Colonic mucosa (tissue), 4 donors: ENCODE measurements around the gene TSPAN5. TPM values are rescaled to one million over a fixed set of nuclear protein-coding genes. Genes with fewer than 3 reads are reported as not detected.
A peak's percentile ranks its signal among the peaks of the same experiment; 100 is the strongest.

Experiments used
- DNase-seq: peaks from one replicate; pipeline ENCODE4 v3.0.0-alpha.2; 2020
- H3K27ac ChIP-seq: fragments of 200-600 bp; one replicate; pipeline ENCODE4 v1.8.0; 2021
- H3K27me3 ChIP-seq: fragments of 200-600 bp; one replicate; pipeline ENCODE4 v1.8.0; 2021
- H3K36me3 ChIP-seq: fragments of 200-600 bp; one replicate; pipeline ENCODE4 v1.8.0; 2021
- H3K4me1 ChIP-seq: fragments of 200-600 bp; one replicate; pipeline ENCODE4 v1.8.0; 2021; ENCODE audit warnings: mild to moderate bottlenecking
- H3K4me3 ChIP-seq: fragments of 200-600 bp; one replicate; pipeline ENCODE4 v1.8.0; 2021
- H3K9ac ChIP-seq, 2 donors: one replicate each; pipeline ENCODE4 v1.7.0; 2013; ENCODE audit warnings: control low read depth in 2 of 2, low read depth in 2 of 2, low read length in 2 of 2
- H3K9me3 ChIP-seq: fragments of 200-600 bp; one replicate; pipeline ENCODE4 v1.8.0; 2021
- CTCF ChIP-seq: fragments of 200-600 bp; IDR thresholded peaks from one replicate; pipeline ENCODE4 v1.8.0; 2022; ENCODE audit warnings: antibody characterized with exemption, mild to moderate bottlenecking
- intact Hi-C: fragments of 100-400 bp; cut with DNase I; formaldehyde crosslinking; loops from one replicate; pipeline ENCODE4 v1.14.1; 2022
- total RNA-seq, 2 donors: library from RNA; stranded (reverse); fragmentation: NEBNext Ultra II Directional in 1 of 2; extraction: Animal tissue kit (Norgen Biotek cat#: 25700) in 1 of 2; gene quantifications; one replicate each; pipeline ENCODE4 v1.2.1, GENCODE V29; 2021
- donor health status: healthy.
- donor health status: DM: no; HTN: no; CAD: no.
- donor health status: DM: no; HTN: no; CAD: no.

The TSPAN5 gene
- total RNA-seq, 2 donors from 2014 or later, result 5.3 to 5.6 TPM

DNA sequence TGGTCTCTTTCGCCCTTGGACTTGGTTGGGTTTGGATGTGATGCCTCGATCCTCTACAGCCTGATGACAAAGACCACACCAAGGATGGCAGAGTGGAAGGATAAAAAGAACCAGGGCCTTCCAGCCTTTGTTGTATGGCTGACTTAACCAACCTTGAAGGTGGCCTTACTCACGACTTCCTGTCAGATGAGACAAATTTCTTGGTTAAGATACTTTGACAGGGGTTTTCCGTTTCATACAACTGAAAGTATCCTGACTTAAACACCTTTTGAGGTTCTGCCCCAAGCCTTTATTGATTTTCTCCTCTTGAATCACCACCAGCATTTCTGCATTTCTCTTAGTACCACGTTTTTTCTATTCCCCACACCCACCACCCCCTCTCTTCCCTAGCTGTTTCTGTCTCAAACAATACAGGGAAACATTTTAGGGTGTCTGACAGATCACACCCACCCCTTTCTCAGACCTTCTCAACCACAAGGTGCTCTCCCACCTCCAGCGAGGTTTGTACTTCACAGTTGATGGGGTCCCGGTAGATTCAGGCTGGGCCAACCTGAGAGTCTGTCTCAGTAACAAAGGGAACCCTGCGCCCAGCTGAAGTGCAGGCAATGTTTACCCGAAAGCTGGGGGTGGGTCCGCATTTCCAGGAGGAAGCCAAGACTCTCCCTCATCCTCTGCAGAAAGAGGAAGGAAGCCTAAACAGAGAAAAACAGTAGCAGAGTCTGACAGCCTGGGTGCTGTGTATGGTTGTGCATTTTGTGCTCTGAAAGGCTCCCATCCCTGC is 5.0 kb upstream of the TSPAN5 start:
- Histone ChIP-seq H3K27ac (peak overlapping the region; percentile 54), H3K4me3 (no peak overlapping the region), H3K9ac (no peak overlapping the region), H3K4me1 (no peaks in the 10 kb centered on the region), H3K36me3 (no peaks in the 10 kb centered on the region), H3K27me3 (no peaks in the 10 kb centered on the region), H3K9me3 (no peaks in the 10 kb centered on the region)
- intact Hi-C loops, result no loop called here
- no peak for DNase-seq
- TF ChIP-seq CTCF, result no peak

DNA sequence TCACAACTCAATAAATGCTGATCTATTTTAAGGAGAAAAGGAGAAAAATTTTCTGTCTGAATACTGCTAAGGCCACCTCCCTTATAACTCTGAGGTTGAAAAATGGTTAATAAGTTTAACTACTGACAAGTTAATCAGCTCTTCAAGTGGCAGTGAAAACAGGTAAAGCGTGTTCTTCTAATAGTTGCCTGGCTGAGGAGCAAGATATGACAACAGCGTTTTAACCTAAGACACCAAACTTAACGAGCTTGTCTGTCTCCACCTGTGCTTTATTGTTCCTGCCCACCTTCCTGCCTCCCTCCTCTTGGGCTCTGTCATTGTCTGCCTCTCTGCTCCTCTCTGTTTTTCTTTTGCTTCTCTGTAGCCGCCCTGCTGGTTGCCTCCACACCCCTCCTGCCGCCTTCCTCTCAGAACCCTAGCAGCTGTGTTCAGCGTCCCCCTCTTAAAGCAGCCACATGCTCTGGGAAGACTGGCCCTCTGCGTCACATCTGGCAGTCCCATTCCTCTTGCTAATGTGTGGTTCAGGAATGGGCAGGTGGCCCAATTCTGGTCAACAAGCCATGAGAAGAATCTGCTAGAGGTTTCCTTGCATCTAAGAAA is 4.3 kb upstream of the TSPAN5 start:
- intact Hi-C loops, result no loop called here
- H3K27me3 ChIP-seq, result no peaks in the 10 kb centered on the region
- H3K4me3 ChIP-seq, result no peak overlapping the region
- DNase-seq, result no peak
- H3K27ac ChIP-seq, result peak overlapping the region; percentile 54
- H3K9ac ChIP-seq, result no peak overlapping the region
- TF ChIP-seq CTCF, result no peak
- no peaks in the 10 kb centered on the region for H3K9me3 ChIP-seq
- H3K36me3 ChIP-seq, result no peaks in the 10 kb centered on the region
- H3K4me1 ChIP-seq, result no peaks in the 10 kb centered on the region

DNA sequence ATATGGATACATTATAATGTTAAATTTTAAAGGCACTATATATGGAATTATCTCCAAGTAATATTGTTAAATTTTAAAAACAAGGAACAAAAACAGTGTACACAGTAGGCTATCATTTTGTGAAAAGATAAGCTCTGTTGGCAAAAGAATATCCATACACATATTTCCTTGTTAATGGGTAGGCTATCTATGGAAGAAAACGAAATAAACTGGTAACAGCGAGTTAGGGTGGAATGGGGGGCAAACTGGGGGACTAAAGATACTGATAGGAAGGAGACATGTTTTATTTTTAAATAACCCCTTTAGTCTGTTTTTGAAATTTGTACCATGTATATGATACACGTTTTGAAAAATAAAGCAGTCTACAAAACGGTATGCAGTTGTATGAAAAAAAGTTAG is 3.6 kb upstream of the TSPAN5 start:
- no peak overlapping the region for H3K9ac ChIP-seq
- no peaks in the 10 kb centered on the region for H3K27me3 ChIP-seq
- H3K4me3 ChIP-seq, result no peak overlapping the region
- no peak for TF ChIP-seq CTCF
- intact Hi-C loops, result no loop called here
- no peaks in the 10 kb centered on the region for H3K9me3 ChIP-seq
- no peaks in the 10 kb centered on the region for H3K4me1 ChIP-seq
- no peaks in the 10 kb centered on the region for H3K36me3 ChIP-seq
- H3K27ac ChIP-seq, result no peak overlapping the region
- no peak for DNase-seq

DNA sequence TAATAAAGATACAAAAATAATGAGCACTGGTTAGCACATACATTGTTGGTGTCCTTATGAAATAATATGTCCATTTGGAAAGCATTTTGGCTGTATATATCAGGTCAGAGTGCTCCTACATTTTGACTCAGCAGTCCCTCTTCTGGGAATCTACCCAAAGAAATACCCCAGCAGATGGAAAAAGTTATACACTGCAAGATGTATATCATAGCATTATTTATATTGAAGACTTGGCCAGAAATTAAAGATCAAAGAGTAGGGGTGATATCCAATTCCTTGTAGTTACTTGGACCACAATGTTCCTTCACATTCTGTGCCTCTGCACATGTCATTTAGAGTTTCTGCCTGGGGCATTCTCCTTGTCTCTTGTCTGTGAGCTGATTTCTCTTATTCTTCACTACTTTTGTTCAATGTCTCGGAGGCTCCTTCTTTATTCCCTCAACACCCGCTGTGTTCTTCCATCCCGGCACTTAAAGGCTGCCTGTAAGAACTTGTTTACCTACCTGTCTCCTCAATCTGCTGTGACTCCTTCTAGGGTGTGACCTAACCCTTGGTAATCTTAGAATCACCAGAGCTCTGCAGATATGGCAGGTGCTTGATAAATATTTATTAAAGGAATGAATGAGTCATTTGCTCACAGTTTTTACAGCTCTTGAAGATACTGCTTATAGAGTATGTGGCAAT is 3.1 kb upstream of the TSPAN5 start:
- H3K4me3 ChIP-seq, result no peak overlapping the region
- intact Hi-C loops, result no loop called here
- no peak overlapping the region for H3K27ac ChIP-seq
- H3K9me3 ChIP-seq, result no peaks in the 10 kb centered on the region
- no peak for TF ChIP-seq CTCF
- no peaks in the 10 kb centered on the region for H3K27me3 ChIP-seq
- H3K4me1 ChIP-seq, result no peaks in the 10 kb centered on the region
- no peak overlapping the region for H3K9ac ChIP-seq
- H3K36me3 ChIP-seq, result no peaks in the 10 kb centered on the region
- no peak for DNase-seq

GRCh38 chr4:98659741-98660462 is 1.5 kb upstream of the TSPAN5 start:
- Histone ChIP-seq H3K4me1 (no peaks in the 10 kb centered on the region), H3K4me3 (no peak overlapping the region), H3K9me3 (no peaks in the 10 kb centered on the region), H3K36me3 (no peaks in the 10 kb centered on the region), H3K9ac (no peak overlapping the region), H3K27me3 (no peaks in the 10 kb centered on the region), H3K27ac (no peak overlapping the region)
- intact Hi-C loops, result no loop called here
- TF ChIP-seq CTCF, result no peak
- no peak for DNase-seq
